Neural crest cell (in vitro differentiated cells): Measurements from ENCODE around the gene CXorf65. TPM values are rescaled to one million over a fixed set of nuclear protein-coding genes. Genes with fewer than 3 reads are reported as not detected.

Experiments
- DNase-seq: peaks from one replicate; pipeline ENCODE4 v3.0.0; 2021; ENCODE audit warnings: low read depth, mixed read lengths, low spot score
- H3K27ac Mint-ChIP-seq: one replicate; pipeline ENCODE4 v1.8.0; 2021; ENCODE audit warnings: mild to moderate bottlenecking, mixed read lengths; ENCODE audit not compliant: unreplicated experiment
- H3K27me3 Mint-ChIP-seq: 2 replicates; pipeline ENCODE4 v1.8.0; 2021; ENCODE audit warnings: low read depth, mild to moderate bottlenecking, mixed read lengths
- H3K36me3 Mint-ChIP-seq: 2 replicates; pipeline ENCODE4 v1.8.0; 2021; ENCODE audit warnings: low read depth, mild to moderate bottlenecking, mixed read lengths
- H3K4me1 Mint-ChIP-seq: 2 replicates; pipeline ENCODE4 v1.8.0; 2021; ENCODE audit warnings: mixed read lengths
- H3K4me3 Mint-ChIP-seq: one replicate; pipeline ENCODE4 v1.8.0; 2021; ENCODE audit warnings: mild to moderate bottlenecking, mixed read lengths
- H3K9me3 Mint-ChIP-seq: 2 replicates; pipeline ENCODE4 v1.8.0; 2021; ENCODE audit warnings: mixed read lengths
- total RNA-seq: library from RNA; stranded (reverse); gene quantifications from 2 replicates; pipeline ENCODE4 v1.2.1, GENCODE V29; 2021
- TF ChIP-seq, protein P1 (sequence below): fragments of 200-600 bp; sonication (generic); conservative IDR thresholded peaks from 2 replicates; pipeline ENCODE4 v1.5.0; 2021; ENCODE audit warnings: antibody characterized with exemption, mild to moderate bottlenecking

Gene CXorf65
- total RNA-seq, 1 donor from 2014 or later, result not detected

DNA sequence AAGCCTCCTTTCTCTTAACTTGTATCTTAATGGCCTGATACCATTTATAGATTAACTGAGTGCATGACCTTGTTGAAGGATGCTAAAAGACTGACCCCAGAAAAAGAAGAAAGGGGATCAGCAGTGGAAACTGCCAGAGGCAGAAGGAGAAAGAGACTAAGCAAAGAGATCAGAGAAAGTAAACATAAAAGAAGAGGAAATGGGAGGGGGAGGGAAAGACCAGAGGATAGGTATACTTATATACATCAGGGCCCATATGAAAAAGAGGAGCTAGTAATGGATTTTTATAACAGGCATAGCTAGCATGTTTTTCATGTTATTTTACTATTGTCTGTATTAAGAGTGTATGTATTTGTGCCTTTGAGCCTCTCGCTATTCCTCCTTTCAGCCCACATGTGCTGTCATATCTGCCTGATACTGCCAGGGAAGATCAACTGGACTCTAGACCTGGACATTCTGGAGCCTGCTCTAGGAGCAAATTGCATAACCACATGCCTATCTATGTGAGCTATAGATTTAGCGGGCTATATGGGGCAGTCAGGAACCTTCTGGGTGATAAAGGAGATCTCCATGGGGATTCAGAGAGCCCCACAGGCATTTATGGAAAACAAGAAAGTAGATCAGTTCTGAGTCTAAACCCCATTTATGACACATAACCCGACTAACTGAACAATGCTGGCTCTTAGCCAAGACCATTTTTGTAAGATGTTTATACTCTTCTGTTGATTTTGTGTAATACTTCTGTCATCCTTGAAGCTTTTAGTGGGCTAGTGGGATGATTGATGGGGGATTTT is 25.0 kb downstream of the CXorf65 start:
- no peak overlapping the region for H3K4me3 Mint-ChIP-seq
- peaks cover 6% of the 10 kb centered on the region for H3K9me3 Mint-ChIP-seq
- H3K36me3 Mint-ChIP-seq, result no peaks in the 10 kb centered on the region
- no peak overlapping the region for H3K27ac Mint-ChIP-seq
- H3K4me1 Mint-ChIP-seq, result no peaks in the 10 kb centered on the region
- no peak for DNase-seq
- TF ChIP-seq, protein P1, sequence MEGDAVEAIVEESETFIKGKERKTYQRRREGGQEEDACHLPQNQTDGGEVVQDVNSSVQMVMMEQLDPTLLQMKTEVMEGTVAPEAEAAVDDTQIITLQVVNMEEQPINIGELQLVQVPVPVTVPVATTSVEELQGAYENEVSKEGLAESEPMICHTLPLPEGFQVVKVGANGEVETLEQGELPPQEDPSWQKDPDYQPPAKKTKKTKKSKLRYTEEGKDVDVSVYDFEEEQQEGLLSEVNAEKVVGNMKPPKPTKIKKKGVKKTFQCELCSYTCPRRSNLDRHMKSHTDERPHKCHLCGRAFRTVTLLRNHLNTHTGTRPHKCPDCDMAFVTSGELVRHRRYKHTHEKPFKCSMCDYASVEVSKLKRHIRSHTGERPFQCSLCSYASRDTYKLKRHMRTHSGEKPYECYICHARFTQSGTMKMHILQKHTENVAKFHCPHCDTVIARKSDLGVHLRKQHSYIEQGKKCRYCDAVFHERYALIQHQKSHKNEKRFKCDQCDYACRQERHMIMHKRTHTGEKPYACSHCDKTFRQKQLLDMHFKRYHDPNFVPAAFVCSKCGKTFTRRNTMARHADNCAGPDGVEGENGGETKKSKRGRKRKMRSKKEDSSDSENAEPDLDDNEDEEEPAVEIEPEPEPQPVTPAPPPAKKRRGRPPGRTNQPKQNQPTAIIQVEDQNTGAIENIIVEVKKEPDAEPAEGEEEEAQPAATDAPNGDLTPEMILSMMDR, result no peak
- H3K27me3 Mint-ChIP-seq, result no peaks in the 10 kb centered on the region

DNA sequence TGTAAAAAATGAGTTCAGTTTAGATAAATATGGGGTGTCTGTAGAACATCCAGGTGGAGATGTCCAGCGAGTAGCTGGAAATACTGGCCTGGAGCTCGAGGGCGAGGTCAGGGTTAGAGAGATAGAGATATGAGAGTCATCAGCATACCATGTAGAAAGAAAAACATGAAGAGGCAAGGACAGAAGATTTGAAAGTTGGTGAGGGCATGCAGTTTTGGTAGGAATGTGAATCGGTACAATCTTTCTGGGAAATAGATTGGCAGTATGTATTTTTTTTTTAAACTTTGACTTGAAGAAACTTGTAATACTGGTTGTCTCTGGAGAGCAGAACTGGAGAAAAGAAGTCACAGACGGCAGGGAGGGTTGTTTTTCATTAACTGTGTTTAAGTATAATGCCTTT is 36.0 kb downstream of the CXorf65 start:
- H3K36me3 Mint-ChIP-seq, result no peaks in the 10 kb centered on the region
- TF ChIP-seq, protein P1, result no peak
- H3K9me3 Mint-ChIP-seq, result no peaks in the 10 kb centered on the region
- H3K4me1 Mint-ChIP-seq, result peaks cover 17% of the 10 kb centered on the region
- H3K27ac Mint-ChIP-seq, result no peak overlapping the region
- no peak for DNase-seq
- H3K4me3 Mint-ChIP-seq, result no peak overlapping the region
- peaks cover 27% of the 10 kb centered on the region for H3K27me3 Mint-ChIP-seq

DNA sequence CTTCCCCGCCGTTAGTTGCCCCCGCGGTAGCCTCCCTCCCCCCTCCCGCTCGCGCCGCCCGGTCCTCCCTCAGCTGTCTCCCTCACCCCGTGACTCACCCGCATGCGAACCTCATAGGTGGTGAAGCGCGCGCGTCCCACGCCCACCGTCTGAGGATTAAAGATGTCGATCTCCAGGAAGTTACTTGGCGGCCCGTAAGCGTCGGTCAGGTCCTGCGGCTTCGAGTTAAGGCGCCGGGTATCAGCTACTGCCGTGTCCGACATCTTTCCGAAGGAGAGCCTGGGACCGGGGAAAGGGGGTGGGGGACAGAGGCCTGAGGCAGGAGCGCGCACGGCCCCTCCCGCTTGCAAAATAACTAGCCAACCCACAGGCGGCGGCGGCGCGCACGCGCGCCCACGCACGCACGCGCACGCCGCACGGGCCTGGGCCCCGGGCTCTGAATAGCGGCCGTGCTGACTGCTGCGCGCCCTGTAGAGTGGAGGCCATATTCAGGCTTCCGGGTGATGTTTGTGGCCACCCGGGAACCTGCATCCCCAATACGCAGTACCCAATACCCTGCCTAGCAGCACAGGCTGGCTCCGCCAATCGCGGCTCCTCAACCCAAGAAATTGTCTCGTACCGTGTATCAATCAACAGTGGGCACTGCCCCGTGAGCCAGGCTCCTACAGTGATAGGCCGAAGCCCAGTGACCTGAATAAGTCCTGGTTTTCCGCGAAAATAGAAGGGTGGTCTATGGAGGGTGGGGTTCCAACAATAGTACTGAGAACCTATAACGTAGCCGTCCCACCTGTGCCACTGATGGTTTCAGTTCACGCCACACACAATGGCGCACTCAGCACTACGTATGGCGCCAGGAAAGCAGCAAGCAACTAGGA is 38.3 kb downstream of the CXorf65 start, which contains the start of gene SNX12:
Gene SNX12 (minus strand): TSS at position 291 of the 875 bp plus-strand sequence. CDS start 28 bp downstream, at position 263.
- peak within 1 kb of the TSS; percentile 90 for H3K27ac Mint-ChIP-seq
- peak; percentile 69 for DNase-seq

DNA sequence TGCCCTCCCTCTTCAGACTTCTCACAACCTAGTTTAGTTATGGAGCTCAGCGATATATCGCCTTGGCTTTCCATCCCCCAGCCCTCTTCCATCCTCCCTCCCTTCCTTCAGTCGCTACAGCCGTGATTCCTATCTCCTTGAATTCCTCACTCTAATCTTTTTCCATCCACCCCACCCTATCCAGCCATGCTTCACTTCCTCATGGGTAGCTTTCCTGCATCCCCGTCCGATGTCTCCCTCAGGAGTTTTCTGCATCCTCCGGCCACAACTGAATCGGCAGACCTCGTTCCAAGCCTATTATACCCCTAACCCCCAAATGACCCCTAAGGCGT is 38.9 kb downstream of the CXorf65 start:
- Mint-ChIP-seq H3K36me3 (peaks cover under 1% of the 10 kb centered on the region), H3K27ac (peak overlapping the region; percentile 88), H3K4me3 (peak overlapping the region; percentile 95), H3K4me1 (peaks cover 12% of the 10 kb centered on the region), H3K27me3 (peaks cover 8% of the 10 kb centered on the region), H3K9me3 (no peaks in the 10 kb centered on the region)
- TF ChIP-seq, protein P1, result no peak
- DNase-seq, result no peak

More for the DNA sequence above, 38.3 kb downstream of the CXorf65 start, which contains the start of gene SNX12:
- H3K9me3 Mint-ChIP-seq, result no peaks in the 10 kb centered on the region
- H3K27me3 Mint-ChIP-seq, result peaks cover 13% of the 10 kb centered on the region
- H3K4me1 Mint-ChIP-seq, result peaks cover 12% of the 10 kb centered on the region
- no peaks in the 10 kb centered on the region for H3K36me3 Mint-ChIP-seq
- H3K4me3 Mint-ChIP-seq, result peak within 1 kb of the TSS; percentile 95
- TF ChIP-seq, protein P1, result no peak

DNA sequence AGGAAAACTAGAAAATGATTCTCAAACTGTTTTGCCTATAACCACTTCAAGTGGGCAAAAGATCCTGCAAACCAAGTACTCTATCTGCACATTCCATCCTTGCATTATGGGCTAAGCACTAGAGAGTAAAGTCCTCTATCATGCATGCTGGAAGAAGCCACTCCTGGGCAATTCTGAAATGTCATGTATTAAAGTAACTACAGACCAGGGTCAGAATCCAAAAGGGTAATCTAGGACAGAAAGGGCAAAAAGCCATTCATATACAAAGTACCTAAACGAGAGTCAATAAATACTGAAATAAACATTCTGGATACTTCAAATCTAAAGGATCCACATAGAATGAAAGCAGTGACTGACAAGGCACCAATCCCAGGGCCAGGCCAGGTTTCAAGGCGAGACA is 39.5 kb downstream of the CXorf65 start:
- Mint-ChIP-seq H3K9me3 (no peaks in the 10 kb centered on the region), H3K4me1 (peaks cover 12% of the 10 kb centered on the region), H3K4me3 (peak overlapping the region; percentile 95), H3K27me3 (peaks cover 2% of the 10 kb centered on the region), H3K27ac (no peak overlapping the region), H3K36me3 (peaks cover 2% of the 10 kb centered on the region)
- DNase-seq, result no peak
- TF ChIP-seq, protein P1, result no peak
